HG02885 (cell line): ENCODE measurements around the gene ARMH2.
"Not testable (repeated sequence)": the region's sequence is repeated elsewhere in the genome, so short reads cannot be mapped to it uniquely, and the experiment has no call there.

ENCODE experiments used
- ATAC-seq: cut with Tn5 transposase; IDR thresholded peaks from one replicate; pipeline ENCODE4 v1.9.1; 2021; ENCODE audit warnings: mild to moderate bottlenecking; ENCODE audit not compliant: unreplicated experiment, poor library complexity

Gene ARMH2

GRCh38 chr6:24766680-24767462 lies 31.8 kb downstream of the ARMH2 start:
- peak; percentile 56 for ATAC-seq

- not testable (repeated sequence) for ATAC-seq
These were observed 32.7 kb downstream of the ARMH2 start for GRCh38 chr6:24765968-24766367.

- ATAC-seq, result not testable (repeated sequence)
These were observed 33.6 kb downstream of the ARMH2 start for GRCh38 chr6:24764833-24765828.

GRCh38 chr6:24763578-24763977 lies 35.1 kb downstream of the ARMH2 start:
- ATAC-seq, result no peak

- ATAC-seq, result peak; percentile 39
These were observed 36.9 kb downstream of the ARMH2 start for GRCh38 chr6:24761851-24762250.

- ATAC-seq, result peak; percentile 46
These were observed 37.4 kb downstream of the ARMH2 start for GRCh38 chr6:24761193-24761835.

- ATAC-seq, result no peak
These were observed 38.5 kb downstream of the ARMH2 start for GRCh38 chr6:24760210-24760609.

GRCh38 chr6:24759718-24760117 lies 39.0 kb downstream of the ARMH2 start:
- ATAC-seq, result no peak

GRCh38 chr6:24757611-24758010 lies 41.1 kb downstream of the ARMH2 start:
- ATAC-seq, result no peak

GRCh38 chr6:24755279-24755678 lies 43.4 kb downstream of the ARMH2 start:
- no peak for ATAC-seq

- ATAC-seq, result not testable (repeated sequence)
These were observed 44.3 kb downstream of the ARMH2 start for GRCh38 chr6:24754378-24754777.

- ATAC-seq, result no peak
These were observed 45.2 kb downstream of the ARMH2 start for GRCh38 chr6:24753545-24753944.

GRCh38 chr6:24752917-24753492 lies 45.7 kb downstream of the ARMH2 start:
- no peak for ATAC-seq

- no peak for ATAC-seq
These were observed 46.2 kb downstream of the ARMH2 start for GRCh38 chr6:24752503-24752902.

GRCh38 chr6:24750878-24751277 lies 47.8 kb downstream of the ARMH2 start:
- ATAC-seq, result not testable (repeated sequence)

GRCh38 chr6:24749297-24749696 lies 49.4 kb downstream of the ARMH2 start:
- no peak for ATAC-seq
